IMR-90 (cell line): ENCODE measurements around the gene RTL9. TPM values are rescaled to one million over a fixed set of nuclear protein-coding genes. Genes with fewer than 3 reads are reported as not detected.

Experiments
- ATAC-seq: fragments of 200-7000 bp; cut with Tn5 transposase; 2 replicates; pipeline ENCODE4 v1.9.1; 2020; ENCODE audit warnings: low read depth, mild to moderate bottlenecking, moderate library complexity
- BruUV-seq: library from RNA; stranded (reverse); fragments of 400-500 nt; replicated peaks from 2 replicates; lab custom pipeline; 2021; lab: Mats Ljungman, UMichigan
- CTCF ChIA-PET: fragments of 300-600 bp; formaldehyde crosslinking; extraction: SDS; loops from one replicate; lab custom pipeline; 2021; ENCODE audit warnings: antibody characterized with exemption; lab: Yijun Ruan, JAX
- POLR2A ChIA-PET: fragments of 300-600 bp; sonication (Branson Sonifier 250); formaldehyde crosslinking; loops from one replicate; lab custom pipeline; 2022; ENCODE audit warnings: antibody characterized with exemption; ENCODE audit not compliant: unreplicated experiment; lab: Charles Lee
- DNase-seq: peaks from one replicate; pipeline ENCODE4 v3.0.0; 2013
- H2AFZ ChIP-seq: replicated peaks from 2 replicates; pipeline ENCODE3; 2013; ENCODE audit warnings: low read length, mild to moderate bottlenecking; ENCODE audit not compliant: poor library complexity
- H2AK5ac ChIP-seq: 2 replicates; pipeline ENCODE4 v1.6.1; 2013; ENCODE audit warnings: low read depth, low read length, inconsistent platforms
- H2AK9ac ChIP-seq: replicated peaks from 2 replicates; pipeline ENCODE3; 2013; ENCODE audit warnings: mild to moderate bottlenecking, low read depth, low read length, moderate library complexity; ENCODE audit not compliant: poor library complexity
- H2BK120ac ChIP-seq: 2 replicates; pipeline ENCODE4 v1.6.1; 2013; ENCODE audit warnings: low read depth, low read length, inconsistent platforms
- H2BK15ac ChIP-seq: 3 replicates; pipeline ENCODE4 v1.6.1; 2013; ENCODE audit warnings: low read depth, low read length, inconsistent platforms
- H2BK20ac ChIP-seq: 2 replicates; pipeline ENCODE4 v1.6.1; 2013; ENCODE audit warnings: low read depth, mild to moderate bottlenecking, inconsistent platforms, low read length, moderate library complexity
- H2BK5ac ChIP-seq: 2 replicates; pipeline ENCODE4 v1.6.1; 2013; ENCODE audit warnings: mild to moderate bottlenecking, low read depth, low read length, inconsistent platforms; ENCODE audit not compliant: poor library complexity, severe bottlenecking
- H3K14ac ChIP-seq: replicated peaks from 2 replicates; pipeline ENCODE4 v1.6.1; 2013; ENCODE audit warnings: low read depth, low read length, inconsistent platforms
- H3K18ac ChIP-seq: 2 replicates; pipeline ENCODE4 v1.6.1; 2013; ENCODE audit warnings: low read depth, low read length, control low read depth
- H3K23ac ChIP-seq: 2 replicates; pipeline ENCODE4 v1.6.1; 2013; ENCODE audit warnings: low read depth, low read length, inconsistent platforms
- H3K27ac ChIP-seq: 2 replicates; pipeline ENCODE4 v1.5.1; 2013; ENCODE audit warnings: mild to moderate bottlenecking, control low read depth, low read length; ENCODE audit not compliant: insufficient read depth
- H3K27me3 ChIP-seq: 2 replicates; pipeline ENCODE4 v1.6.1; 2013; ENCODE audit warnings: low read length; ENCODE audit not compliant: control insufficient read depth, insufficient read depth
- H3K36me3 ChIP-seq: 2 replicates; pipeline ENCODE4 v1.6.1; 2013; ENCODE audit warnings: low read length, mixed read lengths; ENCODE audit not compliant: control insufficient read depth, insufficient read depth
- H3K4ac ChIP-seq: 2 replicates; pipeline ENCODE4 v1.6.1; 2013; ENCODE audit warnings: low read depth, low read length, inconsistent platforms
- H3K4me1 ChIP-seq: 2 replicates; pipeline ENCODE4 v1.6.1; 2013; ENCODE audit warnings: low read length, mixed read lengths; ENCODE audit not compliant: control insufficient read depth, insufficient read depth
- H3K4me2 ChIP-seq: 2 replicates; pipeline ENCODE4 v1.6.1; 2013; ENCODE audit warnings: low read depth, mild to moderate bottlenecking, control low read depth, low read length, moderate library complexity
- H3K4me3 ChIP-seq: 2 replicates; pipeline ENCODE4 v1.5.1; 2013; ENCODE audit warnings: low read depth, mild to moderate bottlenecking, control low read depth, low read length, moderate library complexity; ENCODE audit not compliant: insufficient read depth
- H3K56ac ChIP-seq: 2 replicates; pipeline ENCODE4 v1.6.1; 2013; ENCODE audit warnings: low read length, inconsistent platforms; ENCODE audit not compliant: insufficient read depth; ENCODE audit errors: extremely low read depth
- H3K79me1 ChIP-seq, 2 experiments: 2 replicates each; pipeline ENCODE4 v1.6.1; 2013; ENCODE audit warnings: low read length in 2 of 2, inconsistent platforms in 1 of 2, low read depth in 1 of 2
- H3K9ac ChIP-seq: 2 replicates; pipeline ENCODE4 v1.6.1; 2013; ENCODE audit warnings: low read depth, low read length, control low read depth
- H3K9me1 ChIP-seq: 2 replicates; pipeline ENCODE4 v1.6.1; 2013; ENCODE audit warnings: low read length, inconsistent platforms; ENCODE audit not compliant: insufficient read depth
- H3K9me3 ChIP-seq: 2 replicates; pipeline ENCODE4 v1.6.1; 2013; ENCODE audit warnings: low read length; ENCODE audit not compliant: control insufficient read depth, insufficient read depth
- H4K20me1 ChIP-seq: 2 replicates; pipeline ENCODE4 v1.6.1; 2013; ENCODE audit warnings: low read length, inconsistent platforms; ENCODE audit not compliant: insufficient read depth
- H4K5ac ChIP-seq: 2 replicates; pipeline ENCODE4 v1.6.1; 2013; ENCODE audit warnings: mild to moderate bottlenecking, low read depth, low read length, control low read depth
- H4K8ac ChIP-seq, 2 experiments: 2 replicates each; pipeline ENCODE4 v1.6.1; 2013; ENCODE audit warnings: low read depth in 2 of 2, low read length in 2 of 2, control low read depth in 1 of 2, inconsistent platforms in 1 of 2
- H4K91ac ChIP-seq: 2 replicates; pipeline ENCODE4 v1.6.1; 2013; ENCODE audit warnings: low read depth, low read length, inconsistent platforms; ENCODE audit not compliant: insufficient read depth
- BHLHE40 ChIP-seq: fragments of 150-350 bp; IDR thresholded peaks from 2 replicates; pipeline ENCODE4 v1.6.1; 2016; ENCODE audit warnings: mild to moderate bottlenecking, low read depth, low read length
- CEBPB ChIP-seq: IDR thresholded peaks from 2 replicates; pipeline ENCODE4 v1.6.1; 2012; ENCODE audit warnings: low read depth, low read length, improper control_type of control experiment
- CHD1 ChIP-seq: IDR thresholded peaks from 2 replicates; pipeline ENCODE4 v1.6.1; 2012; ENCODE audit warnings: low read depth, low read length, improper control_type of control experiment
- CTCF ChIP-seq: conservative IDR thresholded peaks from 2 replicates; pipeline ENCODE4 v1.5.1; 2012; ENCODE audit warnings: mild to moderate bottlenecking, low read depth, low read length, improper control_type of control experiment
- ELK1 ChIP-seq: fragments of 150-350 bp; IDR thresholded peaks from 2 replicates; pipeline ENCODE4 v1.6.1; 2016; ENCODE audit warnings: low read depth, mild to moderate bottlenecking, low read length, moderate library complexity, borderline replicate concordance
- FOS ChIP-seq: fragments of 150-350 bp; IDR thresholded peaks from 2 replicates; pipeline ENCODE4 v1.6.1; 2016; ENCODE audit warnings: low read depth, low read length
- MAFK ChIP-seq: IDR thresholded peaks from 2 replicates; pipeline ENCODE4 v1.6.1; 2012; ENCODE audit warnings: low read depth, low read length, improper control_type of control experiment
- MXI1 ChIP-seq: IDR thresholded peaks from 2 replicates; pipeline ENCODE4 v1.6.1; 2012; ENCODE audit warnings: low read depth, mild to moderate bottlenecking, low read length, moderate library complexity, borderline replicate concordance
- NFE2L2 ChIP-seq: fragments of 150-350 bp; IDR thresholded peaks from 2 replicates; pipeline ENCODE4 v1.6.1; 2016; ENCODE audit warnings: low read depth, mild to moderate bottlenecking, low read length
- POLR2A ChIP-seq: IDR thresholded peaks from 2 replicates; pipeline ENCODE4 v1.6.1; 2012; ENCODE audit warnings: mild to moderate bottlenecking, low read depth, low read length
- RAD21 ChIP-seq: IDR thresholded peaks from 2 replicates; pipeline ENCODE4 v1.6.1; 2012; ENCODE audit warnings: low read length, improper control_type of control experiment
- RCOR1 ChIP-seq: IDR thresholded peaks from 2 replicates; pipeline ENCODE4 v1.6.1; 2012; ENCODE audit warnings: mild to moderate bottlenecking, low read length, improper control_type of control experiment; ENCODE audit not compliant: insufficient replicate concordance
- RFX5 ChIP-seq: IDR thresholded peaks from 2 replicates; pipeline ENCODE4 v1.8.0; 2012; ENCODE audit warnings: low read depth, mild to moderate bottlenecking, low read length, moderate library complexity
- SMC3 ChIP-seq: fragments of 150-350 bp; IDR thresholded peaks from 2 replicates; pipeline ENCODE4 v1.6.1; 2016; ENCODE audit warnings: low read depth, mild to moderate bottlenecking, antibody characterized with exemption, low read length, moderate library complexity
- USF2 ChIP-seq: fragments of 150-350 bp; IDR thresholded peaks from 2 replicates; pipeline ENCODE4 v1.6.1; 2017; ENCODE audit warnings: mild to moderate bottlenecking, antibody characterized with exemption, low read length, low read depth
- WGBS, 2 experiments: methylation state at CpG; one replicate each; pipeline versions ENCODE4 v1.1.5 to v1.1.7; 2013; ENCODE audit warnings: missing lambda C conversion rate in 2 of 2; ENCODE audit not compliant: insufficient read length in 1 of 2; ENCODE audit errors: extremely low coverage in 2 of 2; 5-methylcytosine and 5-hydroxymethylcytosine counted together
- dilution Hi-C: fragments of 300-500 bp; cut with HindIII; formaldehyde crosslinking; loops from one replicate; pipeline ENCODE4 v1.14.3; 2018; ENCODE audit warnings: low sequenced_read_pairs; ENCODE audit not compliant: unreplicated experiment
- in situ Hi-C: fragments of 300-500 bp; cut with MboI; formaldehyde crosslinking; loops from 3 replicates; pipeline ENCODE4 v1.14.3; 2019; ENCODE audit warnings: low sequenced_read_pairs, inconsistent platforms, mixed read lengths
- intact Hi-C: fragments of 100-400 bp; cut with micrococcal nuclease; formaldehyde crosslinking; loops from 2 replicates; pipeline ENCODE4 v1.10.0; 2022
- polyA plus RNA-seq, 3 experiments: library from polyadenylated mRNA; depleted of rRNA; stranded (reverse); fragments of >200 nt; gene quantifications; 2 replicates each; pipeline ENCODE4 v1.2.3, GENCODE V29; 2012; ENCODE audit warnings: low replicate concordance in 1 of 3
- total RNA-seq: library from RNA; depleted of rRNA; stranded (reverse); fragments of >200 nt; gene quantifications from 2 replicates; pipeline ENCODE4 v1.2.3, GENCODE V29; 2012

The RTL9 gene
- total and polyA plus RNA-seq, 2 of the 4 experiments (the other 2 are of a cell fraction), result 0.26 to 0.90 TPM

- POLR2A ChIA-PET, result no interaction called here
- H3K18ac ChIP-seq, result no peak overlapping the region
- H3K27ac ChIP-seq, result no peak overlapping the region
- in situ Hi-C loops, result no loop called here
- no peak for ATAC-seq
- H2AFZ ChIP-seq, result no peak overlapping the region
- H2BK5ac ChIP-seq, result no peak overlapping the region
- H4K8ac ChIP-seq, result no peak overlapping the region
- H4K5ac ChIP-seq, result no peak overlapping the region
- H2AK9ac ChIP-seq, result no peak overlapping the region
- no peak overlapping the region for H2BK15ac ChIP-seq
- peaks cover 7% of the 10 kb centered on the region for H3K4me1 ChIP-seq
- BruUV-seq, result no TSS peak
- no peaks in the 10 kb centered on the region for H3K36me3 ChIP-seq
- H2BK120ac ChIP-seq, result no peak overlapping the region
- dilution Hi-C loops, result no loop called here
- no peak overlapping the region for H3K14ac ChIP-seq
- no peak for DNase-seq
- intact Hi-C loops, result no loop called here
- CTCF ChIA-PET, result interaction anchor here (0.7 kb wide), 1 partner anchor 228 kb away, joined by 3 read pairs; no protein-coding TSS in a partner anchor
- no peak overlapping the region for H3K4me2 ChIP-seq
- no peak overlapping the region for H3K4me3 ChIP-seq
- no peak overlapping the region for H2BK20ac ChIP-seq
- H3K9me1 ChIP-seq, result 0 out of 2 replicates have a peak, but pooled peaks cover 3% of the 10 kb centered on the region
- no peaks in the 10 kb centered on the region for H4K20me1 ChIP-seq
- H3K56ac ChIP-seq, result no peak overlapping the region
- no peak overlapping the region for H4K91ac ChIP-seq
- no peaks in the 10 kb centered on the region for H3K79me1 ChIP-seq
- H3K9ac ChIP-seq, result no peak overlapping the region
- no peak for TF ChIP-seq CHD1
- no peak for TF ChIP-seq ELK1
- no peak for TF ChIP-seq SMC3
- TF ChIP-seq MXI1, result no peak
- no peak for TF ChIP-seq RAD21
- TF ChIP-seq MAFK, result no peak
- TF ChIP-seq NFE2L2, result no peak
- TF ChIP-seq RCOR1, result no peak
- TF ChIP-seq RFX5, result no peak
- no peak for TF ChIP-seq USF2
- no peak for TF ChIP-seq CEBPB
- TF ChIP-seq POLR2A, result no peak
- no peak for TF ChIP-seq CTCF
- no peak for TF ChIP-seq BHLHE40
- TF ChIP-seq FOS, result no peak
- peaks cover 2% of the 10 kb centered on the region; the same call in 1 of the 2 replicates for H3K27me3 ChIP-seq
- H2AK5ac ChIP-seq, result no peak overlapping the region
- no peak overlapping the region; the same call in 1 of the 2 replicates for H3K4ac ChIP-seq
- WGBS, 2 experiments, result 30% methylated on average over 2 of the region's 4 CpGs; no CpG with 5 or more reads in 1 of the 2 experiments
- no peaks in the 10 kb centered on the region for H3K9me3 ChIP-seq
- no peak overlapping the region for H3K23ac ChIP-seq
Observed at GRCh38 chrX:110396735-110397134, 38.1 kb downstream of the RTL9 start.
